Activated T-helper 1 cell treated with anti-CD3 and anti-CD28 coated beads, Interleukin-12 subunit alpha, Interleukin-12 subunit beta, Interleukin-2, Interleukin-4 antibody, amounts not matched to agents 30 ng/mL and 10 ng/mL and 1 ng/mL, durations not matched to agents 14 hours and 24 hours and 36 hours (primary cell): ENCODE measurements around the gene CST2. TPM values are rescaled to one million over a fixed set of nuclear protein-coding genes. Genes with fewer than 3 reads are reported as not detected.
"Not testable (repeated sequence)": the region's sequence is repeated elsewhere in the genome, so short reads cannot be mapped to it uniquely, and the experiment has no call there.

Experiments used
- DNase-seq: peaks from one replicate; pipeline ENCODE4 v3.0.0; 2021; ENCODE audit warnings: low spot score
- H3K27ac Mint-ChIP-seq: one replicate; pipeline ENCODE4 v1.8.0; 2021; ENCODE audit warnings: mild to moderate bottlenecking, mixed read lengths
- H3K27me3 Mint-ChIP-seq: one replicate; pipeline ENCODE4 v1.8.0; 2022; ENCODE audit warnings: mild to moderate bottlenecking, moderate library complexity, mixed read lengths; ENCODE audit not compliant: insufficient read depth
- H3K36me3 Mint-ChIP-seq: one replicate; pipeline ENCODE4 v1.8.0; 2021; ENCODE audit warnings: low read depth, mixed read lengths
- H3K4me1 Mint-ChIP-seq: one replicate; pipeline ENCODE4 v1.8.0; 2021; ENCODE audit warnings: low read depth, mixed read lengths
- H3K4me3 Mint-ChIP-seq: one replicate; pipeline ENCODE4 v1.8.0; 2021; ENCODE audit warnings: mild to moderate bottlenecking, moderate library complexity, mixed read lengths
- H3K9me3 Mint-ChIP-seq: one replicate; pipeline ENCODE4 v1.8.0; 2021; ENCODE audit warnings: mixed read lengths
- intact Hi-C: fragments of 100-400 bp; cut with micrococcal nuclease; formaldehyde crosslinking; loops from one replicate; pipeline ENCODE4 v1.15.1; 2024
- total RNA-seq: library from RNA; stranded (reverse); gene quantifications from 2 replicates; pipeline ENCODE4 v1.2.3, GENCODE V29; 2022

The CST2 gene
- total RNA-seq, 1 donor from 2014 or later = not detected

GRCh38 chr20:23841693-23842092, 15.2 kb upstream of the CST2 start:
- Mint-ChIP-seq H3K27ac (no peak overlapping the region), H3K36me3 (no peaks in the 10 kb centered on the region), H3K9me3 (no peaks in the 10 kb centered on the region), H3K4me1 (no peaks in the 10 kb centered on the region), H3K4me3 (no peak overlapping the region), H3K27me3 (peaks cover 6% of the 10 kb centered on the region)
- DNase-seq = no peak
- intact Hi-C loops = no loop called here

GRCh38 chr20:23835716-23836115, 9.2 kb upstream of the CST2 start:
- H3K4me3 Mint-ChIP-seq = no peak overlapping the region
- H3K27ac Mint-ChIP-seq = no peak overlapping the region
- H3K9me3 Mint-ChIP-seq = no peaks in the 10 kb centered on the region
- no peaks in the 10 kb centered on the region for H3K27me3 Mint-ChIP-seq
- intact Hi-C loops = no loop called here
- H3K36me3 Mint-ChIP-seq = no peaks in the 10 kb centered on the region
- DNase-seq = no peak
- no peaks in the 10 kb centered on the region for H3K4me1 Mint-ChIP-seq

GRCh38 chr20:23832775-23833513, 6.4 kb upstream of the CST2 start:
- H3K9me3 Mint-ChIP-seq = no peaks in the 10 kb centered on the region
- no peak overlapping the region for H3K27ac Mint-ChIP-seq
- DNase-seq = no peak
- no peaks in the 10 kb centered on the region for H3K27me3 Mint-ChIP-seq
- intact Hi-C loops = no loop called here
- no peaks in the 10 kb centered on the region for H3K4me1 Mint-ChIP-seq
- no peak overlapping the region for H3K4me3 Mint-ChIP-seq
- no peaks in the 10 kb centered on the region for H3K36me3 Mint-ChIP-seq

- intact Hi-C loops, DNase-seq, H3K36me3 Mint-ChIP-seq, H3K4me1 Mint-ChIP-seq, H3K4me3 Mint-ChIP-seq, H3K27ac Mint-ChIP-seq, H3K9me3 Mint-ChIP-seq, H3K27me3 Mint-ChIP-seq: not testable (repeated sequence)
Observed at GRCh38 chr20:23831961-23832360, 5.4 kb upstream of the CST2 start.

- no peaks in the 10 kb centered on the region for H3K36me3 Mint-ChIP-seq
Observed at GRCh38 chr20:23823621-23824324, 2.8 kb downstream of the CST2 start.

DNA sequence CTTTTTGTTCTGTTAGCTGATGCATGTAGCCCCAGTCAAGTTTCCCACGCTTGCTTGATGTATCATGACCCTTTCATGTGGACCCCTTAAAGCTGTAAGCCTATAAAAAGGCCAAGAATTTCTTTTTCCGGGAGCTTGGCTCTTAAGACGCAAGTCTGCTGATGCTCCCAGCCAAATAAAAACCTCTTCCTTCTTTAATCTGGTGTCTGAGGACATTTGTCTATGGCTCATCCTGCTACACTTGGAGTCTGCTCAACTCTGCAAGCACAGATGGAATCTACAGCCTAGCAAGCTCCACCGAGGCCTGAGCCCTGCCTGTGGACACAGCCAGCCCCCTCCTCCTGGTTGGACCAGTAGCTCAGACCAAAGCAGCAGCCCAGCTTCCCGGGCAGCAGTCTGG, 3.4 kb downstream of the CST2 start:
- intact Hi-C loops = no loop called here
- no peak overlapping the region for H3K4me3 Mint-ChIP-seq
- no peaks in the 10 kb centered on the region for H3K4me1 Mint-ChIP-seq
- no peak for DNase-seq
- H3K27me3 Mint-ChIP-seq = no peaks in the 10 kb centered on the region
- H3K27ac Mint-ChIP-seq = no peak overlapping the region
- no peaks in the 10 kb centered on the region for H3K9me3 Mint-ChIP-seq
- no peaks in the 10 kb centered on the region for H3K36me3 Mint-ChIP-seq

More at GRCh38 chr20:23823621-23824324, 2.8 kb downstream of the CST2 start:
- H3K4me1 Mint-ChIP-seq = no peaks in the 10 kb centered on the region
- H3K4me3 Mint-ChIP-seq = no peak overlapping the region
- H3K27me3 Mint-ChIP-seq = no peaks in the 10 kb centered on the region
- H3K27ac Mint-ChIP-seq = no peak overlapping the region
- no peaks in the 10 kb centered on the region for H3K9me3 Mint-ChIP-seq
- intact Hi-C loops = no loop called here
- no peak for DNase-seq

DNA sequence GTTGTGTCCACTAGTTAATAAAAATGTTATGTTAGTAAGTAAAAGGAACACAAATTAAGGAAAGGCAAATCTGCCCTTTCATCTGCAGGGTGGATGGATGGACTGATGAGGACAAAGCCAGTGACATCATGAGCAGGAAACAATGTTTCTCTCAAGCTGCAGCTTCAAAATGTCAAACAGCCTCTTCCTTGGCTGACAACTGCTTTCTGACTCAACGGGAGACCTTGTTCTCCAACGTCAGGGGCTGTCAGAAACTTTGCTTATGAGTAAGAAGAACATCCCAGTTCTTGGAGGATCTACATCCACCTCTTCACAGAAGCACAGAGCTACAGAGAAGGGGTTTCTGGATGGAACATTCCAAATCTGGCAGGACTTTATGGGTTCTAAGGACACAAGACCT, 6.0 kb downstream of the CST2 start:
- Mint-ChIP-seq H3K27me3 (no peaks in the 10 kb centered on the region), H3K4me3 (no peak overlapping the region), H3K9me3 (no peaks in the 10 kb centered on the region), H3K27ac (no peak overlapping the region), H3K36me3 (no peaks in the 10 kb centered on the region), H3K4me1 (no peaks in the 10 kb centered on the region)
- intact Hi-C loops = no loop called here
- no peak for DNase-seq

GRCh38 chr20:23811559-23811958, 15.0 kb downstream of the CST2 start:
- intact Hi-C loops, H3K4me1 Mint-ChIP-seq, H3K4me3 Mint-ChIP-seq, H3K9me3 Mint-ChIP-seq, H3K36me3 Mint-ChIP-seq, DNase-seq, H3K27ac Mint-ChIP-seq: not testable (repeated sequence)
- peaks cover 10% of the 10 kb centered on the region for H3K27me3 Mint-ChIP-seq

GRCh38 chr20:23810349-23810748, 16.2 kb downstream of the CST2 start:
- intact Hi-C loops, H3K36me3 Mint-ChIP-seq, H3K27ac Mint-ChIP-seq, H3K4me3 Mint-ChIP-seq, H3K9me3 Mint-ChIP-seq, DNase-seq, H3K4me1 Mint-ChIP-seq: not testable (repeated sequence)
- peaks cover 12% of the 10 kb centered on the region for H3K27me3 Mint-ChIP-seq

DNA sequence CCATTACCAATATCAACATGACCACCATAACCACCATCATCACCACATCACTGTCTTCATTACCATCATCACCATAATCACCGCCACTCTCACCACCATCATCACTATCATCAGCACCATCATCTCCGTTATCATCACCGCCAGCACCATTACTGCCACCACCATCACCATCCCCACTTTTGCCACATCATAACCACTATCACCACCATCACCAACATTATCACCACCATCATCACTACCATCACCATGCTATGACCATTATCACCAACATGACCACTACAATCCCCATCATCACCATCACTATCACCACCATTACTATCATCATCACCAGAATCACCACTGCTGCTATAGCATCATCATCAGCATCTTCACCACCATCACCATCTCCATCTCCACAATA, 25.7 kb downstream of the CST2 start:
- no peaks in the 10 kb centered on the region for H3K36me3 Mint-ChIP-seq
- H3K4me3 Mint-ChIP-seq = no peak overlapping the region
- no peak for DNase-seq
- H3K4me1 Mint-ChIP-seq = no peaks in the 10 kb centered on the region
- H3K27me3 Mint-ChIP-seq = peaks cover 3% of the 10 kb centered on the region
- H3K27ac Mint-ChIP-seq = no peak overlapping the region
- no peaks in the 10 kb centered on the region for H3K9me3 Mint-ChIP-seq
- intact Hi-C loops = no loop called here

DNA sequence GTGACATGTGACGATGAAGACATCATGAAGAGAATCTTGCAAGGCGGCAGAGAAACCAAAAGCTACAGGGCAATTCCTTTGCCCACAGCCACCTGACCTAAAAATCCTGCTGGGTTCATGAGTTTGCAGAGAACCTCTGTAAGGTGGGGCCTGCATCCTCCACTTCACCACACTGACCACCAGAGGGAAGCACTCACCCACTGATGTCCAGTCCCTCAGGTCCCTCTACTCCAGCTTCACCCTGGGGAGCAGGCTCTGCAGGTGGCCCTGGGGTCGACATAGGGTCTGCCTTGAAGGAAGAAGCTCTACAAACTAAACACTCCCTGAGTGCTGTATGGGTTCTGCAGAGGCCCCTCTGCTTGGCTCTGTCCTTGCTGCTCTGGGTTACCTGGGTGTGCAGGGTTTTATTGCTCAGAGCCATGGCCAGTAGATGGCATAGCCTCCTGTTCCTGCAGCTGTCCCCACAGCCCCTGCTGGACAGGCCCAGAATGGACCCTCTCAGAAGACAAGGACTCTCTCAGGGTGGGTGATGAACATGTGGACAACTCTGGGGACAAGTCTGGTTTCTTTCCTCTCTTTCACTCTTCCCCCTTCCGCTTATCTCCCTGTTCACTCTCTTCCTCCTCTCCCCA, 27.2 kb downstream of the CST2 start:
- H3K27ac Mint-ChIP-seq, H3K4me3 Mint-ChIP-seq, H3K9me3 Mint-ChIP-seq, H3K4me1 Mint-ChIP-seq, DNase-seq, H3K36me3 Mint-ChIP-seq, intact Hi-C loops, H3K27me3 Mint-ChIP-seq: not testable (repeated sequence)

- DNase-seq = no peak
- intact Hi-C loops = no loop called here
- peaks cover 8% of the 10 kb centered on the region for H3K27me3 Mint-ChIP-seq
- no peaks in the 10 kb centered on the region for H3K36me3 Mint-ChIP-seq
- no peaks in the 10 kb centered on the region for H3K9me3 Mint-ChIP-seq
- no peaks in the 10 kb centered on the region for H3K4me1 Mint-ChIP-seq
- no peak overlapping the region for H3K4me3 Mint-ChIP-seq
- no peak overlapping the region for H3K27ac Mint-ChIP-seq
Observed at GRCh38 chr20:23795526-23795925, 31.0 kb downstream of the CST2 start.

DNA sequence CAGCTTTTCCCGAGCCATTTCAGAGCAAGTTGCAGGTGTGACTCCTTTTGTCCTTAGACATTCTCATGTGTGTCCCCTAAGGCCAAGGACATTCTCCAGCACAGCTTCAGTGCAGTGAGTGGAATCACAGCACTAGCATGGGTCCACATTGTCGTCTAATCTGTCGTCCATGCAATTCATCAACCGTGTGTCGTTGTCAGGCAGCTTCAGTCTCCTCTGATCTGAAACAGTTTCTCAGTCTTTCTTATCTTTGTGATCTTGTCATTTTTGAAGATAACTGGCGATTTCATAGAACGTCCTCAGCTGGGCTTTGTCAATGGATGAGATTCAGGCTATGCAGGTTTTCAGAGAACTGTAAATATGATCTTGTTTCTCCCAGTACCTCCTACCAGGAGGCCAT, 31.7 kb downstream of the CST2 start:
- no peak for DNase-seq
- Mint-ChIP-seq H3K4me1 (no peaks in the 10 kb centered on the region), H3K27ac (no peak overlapping the region), H3K36me3 (no peaks in the 10 kb centered on the region), H3K4me3 (no peak overlapping the region), H3K9me3 (no peaks in the 10 kb centered on the region), H3K27me3 (peaks cover 8% of the 10 kb centered on the region)
- intact Hi-C loops = no loop called here
